ENCODE measurements around the gene SLC10A7. TPM values are rescaled to one million over a fixed set of nuclear protein-coding genes. Genes with fewer than 3 reads are reported as not detected.

Gene SLC10A7
- total and polyA plus RNA-seq, 10 donors, result 1.8 to 33.2 (median 18.4) TPM

DNA sequence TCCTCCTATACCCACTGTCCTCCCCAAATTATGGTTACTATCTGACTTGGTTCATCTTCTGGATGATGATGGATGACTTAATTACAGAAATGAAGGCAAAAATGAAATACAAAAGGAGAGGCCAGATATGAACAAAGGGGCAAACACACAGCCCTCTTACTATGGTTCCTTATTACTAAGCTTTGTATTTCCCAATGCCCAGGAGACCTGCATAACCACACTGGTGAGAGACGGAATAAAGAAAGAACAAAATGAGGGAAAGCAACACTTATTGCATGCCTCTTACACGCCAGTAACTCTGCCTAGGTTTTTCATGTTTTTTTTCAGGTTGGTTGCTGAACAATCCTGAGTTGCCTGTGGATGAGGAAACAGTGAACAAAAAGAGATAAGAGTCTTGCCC, 120.5 kb downstream of the SLC10A7 start:
- intact Hi-C loops (cut with DNase I; ENCODE audit: low total_unique reads), result no loop called here
- Histone ChIP-seq H3K27ac (no peak overlapping the region), H3K27me3 (replicated peaks in 1 of 7) (no peaks in the 10 kb centered on the region), H3K4me3 (no peak overlapping the region), H3K36me3 (no peaks in the 10 kb centered on the region), H3K9me3 (no peaks in the 10 kb centered on the region), H3K4me1 (no peaks in the 10 kb centered on the region)
- WGBS, 5 donors, result 66 to 88% (median 77%) methylated on average over 2 of the region's 2 CpGs
- no peak for DNase-seq
- TF ChIP-seq POLR2A (IDR thresholded peaks at IDR 0.05), result no peak
- TF ChIP-seq POLR2AphosphoS5 (IDR thresholded peaks at IDR 0.05), result no peak
- TF ChIP-seq, protein P1, sequence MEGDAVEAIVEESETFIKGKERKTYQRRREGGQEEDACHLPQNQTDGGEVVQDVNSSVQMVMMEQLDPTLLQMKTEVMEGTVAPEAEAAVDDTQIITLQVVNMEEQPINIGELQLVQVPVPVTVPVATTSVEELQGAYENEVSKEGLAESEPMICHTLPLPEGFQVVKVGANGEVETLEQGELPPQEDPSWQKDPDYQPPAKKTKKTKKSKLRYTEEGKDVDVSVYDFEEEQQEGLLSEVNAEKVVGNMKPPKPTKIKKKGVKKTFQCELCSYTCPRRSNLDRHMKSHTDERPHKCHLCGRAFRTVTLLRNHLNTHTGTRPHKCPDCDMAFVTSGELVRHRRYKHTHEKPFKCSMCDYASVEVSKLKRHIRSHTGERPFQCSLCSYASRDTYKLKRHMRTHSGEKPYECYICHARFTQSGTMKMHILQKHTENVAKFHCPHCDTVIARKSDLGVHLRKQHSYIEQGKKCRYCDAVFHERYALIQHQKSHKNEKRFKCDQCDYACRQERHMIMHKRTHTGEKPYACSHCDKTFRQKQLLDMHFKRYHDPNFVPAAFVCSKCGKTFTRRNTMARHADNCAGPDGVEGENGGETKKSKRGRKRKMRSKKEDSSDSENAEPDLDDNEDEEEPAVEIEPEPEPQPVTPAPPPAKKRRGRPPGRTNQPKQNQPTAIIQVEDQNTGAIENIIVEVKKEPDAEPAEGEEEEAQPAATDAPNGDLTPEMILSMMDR (IDR thresholded peaks at IDR 0.05 in 8 of 11, conservative IDR thresholded peaks at IDR 0.05 in 3 of 11), result no peak

DNA sequence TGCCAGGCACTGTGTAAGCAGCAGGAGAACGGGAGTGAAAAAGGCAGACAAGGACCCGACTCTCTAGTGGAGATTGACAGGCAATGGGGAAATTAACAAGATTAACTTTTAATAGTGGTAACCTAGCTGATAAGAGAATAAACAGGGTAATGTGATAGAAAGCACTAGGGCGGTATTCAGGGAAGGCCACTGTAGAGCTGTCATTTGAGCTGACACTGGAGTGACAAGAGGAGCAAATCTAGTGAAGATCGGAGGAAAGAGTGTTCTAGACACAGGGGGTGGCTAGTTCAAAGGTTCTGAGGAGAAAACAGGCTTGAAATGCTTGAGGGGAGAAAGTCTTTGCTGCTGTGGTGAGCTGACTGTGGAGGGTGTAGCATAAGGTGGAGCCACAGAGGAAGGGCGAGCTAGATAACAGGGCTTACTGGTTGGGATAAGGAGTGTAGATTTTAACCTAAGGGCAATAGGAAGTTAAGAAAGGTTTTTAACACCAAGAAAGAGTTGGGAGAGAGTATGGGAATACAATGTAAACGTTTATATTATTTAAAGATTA, 122.8 kb downstream of the SLC10A7 start:
- WGBS, 5 donors, result 68 to 80% (median 75%) methylated on average over 6 of the region's 6 CpGs
- Histone ChIP-seq H3K4me1 (no peaks in the 10 kb centered on the region), H3K27ac (no peak overlapping the region), H3K36me3 (no peaks in the 10 kb centered on the region), H3K27me3 (replicated peaks in 1 of 7) (no peaks in the 10 kb centered on the region), H3K9me3 (no peaks in the 10 kb centered on the region), H3K4me3 (no peak overlapping the region)
- TF ChIP-seq POLR2A (IDR thresholded peaks at IDR 0.05), result no peak
- TF ChIP-seq POLR2AphosphoS5 (IDR thresholded peaks at IDR 0.05), result no peak
- TF ChIP-seq, protein P1 (IDR thresholded peaks at IDR 0.05 in 8 of 11, conservative IDR thresholded peaks at IDR 0.05 in 3 of 11), result no peak
- intact Hi-C loops (cut with DNase I; ENCODE audit: low total_unique reads), result no loop called here
- no peak for DNase-seq

DNA sequence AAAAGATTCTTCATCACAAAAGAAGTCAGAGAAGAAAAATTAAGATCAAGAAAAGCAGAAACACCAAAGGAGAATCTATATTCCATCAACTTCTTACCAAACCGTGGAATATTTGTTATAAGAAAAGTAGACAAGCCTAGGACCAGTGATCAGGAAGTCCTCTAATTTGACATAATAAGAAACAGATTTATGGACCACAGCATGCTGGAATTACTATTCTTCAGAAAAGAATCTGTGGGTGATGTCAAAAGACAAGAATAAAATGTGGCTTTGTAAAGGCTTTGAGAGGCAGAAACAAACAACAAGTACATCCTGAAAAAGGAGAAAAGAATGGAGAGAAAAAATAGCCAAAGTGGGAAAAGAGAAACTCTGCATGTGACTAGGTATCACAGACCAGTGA, 123.3 kb downstream of the SLC10A7 start:
- H3K36me3 ChIP-seq, result no peaks in the 10 kb centered on the region
- intact Hi-C loops (cut with DNase I; ENCODE audit: low total_unique reads), result no loop called here
- 82 to 93% (median 90%) methylated on average over 1 of the region's 1 CpG for WGBS, 5 donors
- H3K9me3 ChIP-seq, result no peaks in the 10 kb centered on the region
- no peak overlapping the region for H3K4me3 ChIP-seq
- H3K4me1 ChIP-seq, result no peaks in the 10 kb centered on the region
- TF ChIP-seq POLR2AphosphoS5 (IDR thresholded peaks at IDR 0.05) (no peak), POLR2A (IDR thresholded peaks at IDR 0.05) (no peak)
- TF ChIP-seq, protein P1 (IDR thresholded peaks at IDR 0.05 in 8 of 11, conservative IDR thresholded peaks at IDR 0.05 in 3 of 11), result no peak
- H3K27ac ChIP-seq, result no peak overlapping the region
- no peaks in the 10 kb centered on the region for H3K27me3 ChIP-seq (replicated peaks in 1 of 7)
- no peak for DNase-seq

DNA sequence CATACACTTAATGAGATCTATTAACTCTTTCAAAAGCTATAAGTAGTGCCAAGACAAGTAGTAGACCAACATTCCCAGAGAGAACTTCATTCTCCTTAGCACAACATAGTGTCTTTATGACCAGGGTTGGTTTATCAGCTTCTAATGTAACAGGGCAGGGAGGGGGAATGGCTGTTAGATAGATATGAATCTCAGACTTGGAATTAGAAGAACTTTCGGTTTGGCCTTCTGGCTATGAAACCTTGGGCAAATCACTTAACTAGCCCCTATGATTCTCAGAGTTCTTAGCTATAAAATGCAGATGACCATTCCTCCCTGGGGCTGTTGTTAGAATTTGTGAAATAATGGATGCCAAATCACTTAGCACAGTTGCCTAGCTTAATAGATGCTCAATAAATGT, 132.2 kb downstream of the SLC10A7 start:
- intact Hi-C loops (cut with DNase I; ENCODE audit: low total_unique reads), result no loop called here
- DNase-seq, result no peak
- no peaks in the 10 kb centered on the region for H3K36me3 ChIP-seq
- H3K9me3 ChIP-seq, result no peaks in the 10 kb centered on the region
- H3K4me1 ChIP-seq, result no peaks in the 10 kb centered on the region
- H3K27ac ChIP-seq, result no peak overlapping the region
- 87 to 98% (median 89%) methylated on average over 1 of the region's 1 CpG for WGBS, 5 donors
- TF ChIP-seq POLR2AphosphoS5 (IDR thresholded peaks at IDR 0.05), result no peak
- TF ChIP-seq, protein P1 (IDR thresholded peaks at IDR 0.05 in 8 of 11, conservative IDR thresholded peaks at IDR 0.05 in 3 of 11), result no peak
- no peak for TF ChIP-seq POLR2A (IDR thresholded peaks at IDR 0.05)
- no peaks in the 10 kb centered on the region for H3K27me3 ChIP-seq (replicated peaks in 1 of 7)
- no peak overlapping the region for H3K4me3 ChIP-seq
